ENCODE measurements around the gene DNAH10.

The DNAH10 gene, protein sequence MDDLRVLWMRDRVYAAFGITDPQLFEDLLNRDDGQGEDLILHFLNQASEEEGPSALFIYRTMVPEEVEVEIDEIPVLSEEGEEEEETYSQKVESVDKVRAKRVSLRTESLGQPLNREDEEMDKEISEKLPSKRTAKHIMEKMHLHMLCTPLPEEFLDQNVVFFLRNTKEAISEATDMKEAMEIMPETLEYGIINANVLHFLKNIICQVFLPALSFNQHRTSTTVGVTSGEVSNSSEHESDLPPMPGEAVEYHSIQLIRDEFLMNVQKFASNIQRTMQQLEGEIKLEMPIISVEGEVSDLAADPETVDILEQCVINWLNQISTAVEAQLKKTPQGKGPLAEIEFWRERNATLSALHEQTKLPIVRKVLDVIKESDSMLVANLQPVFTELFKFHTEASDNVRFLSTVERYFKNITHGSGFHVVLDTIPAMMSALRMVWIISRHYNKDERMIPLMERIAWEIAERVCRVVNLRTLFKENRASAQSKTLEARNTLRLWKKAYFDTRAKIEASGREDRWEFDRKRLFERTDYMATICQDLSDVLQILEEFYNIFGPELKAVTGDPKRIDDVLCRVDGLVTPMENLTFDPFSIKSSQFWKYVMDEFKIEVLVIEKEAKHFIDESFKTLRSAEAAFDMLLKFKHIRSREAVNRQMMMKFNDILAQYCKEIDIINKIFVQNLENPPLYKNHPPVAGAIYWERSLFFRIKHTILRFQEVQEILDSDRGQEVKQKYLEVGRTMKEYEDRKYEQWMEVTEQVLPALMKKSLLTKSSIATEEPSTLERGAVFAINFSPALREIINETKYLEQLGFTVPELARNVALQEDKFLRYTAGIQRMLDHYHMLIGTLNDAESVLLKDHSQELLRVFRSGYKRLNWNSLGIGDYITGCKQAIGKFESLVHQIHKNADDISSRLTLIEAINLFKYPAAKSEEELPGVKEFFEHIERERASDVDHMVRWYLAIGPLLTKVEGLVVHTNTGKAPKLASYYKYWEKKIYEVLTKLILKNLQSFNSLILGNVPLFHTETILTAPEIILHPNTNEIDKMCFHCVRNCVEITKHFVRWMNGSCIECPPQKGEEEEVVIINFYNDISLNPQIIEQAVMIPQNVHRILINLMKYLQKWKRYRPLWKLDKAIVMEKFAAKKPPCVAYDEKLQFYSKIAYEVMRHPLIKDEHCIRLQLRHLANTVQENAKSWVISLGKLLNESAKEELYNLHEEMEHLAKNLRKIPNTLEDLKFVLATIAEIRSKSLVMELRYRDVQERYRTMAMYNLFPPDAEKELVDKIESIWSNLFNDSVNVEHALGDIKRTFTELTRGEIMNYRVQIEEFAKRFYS (N-terminal part only)

DNA sequence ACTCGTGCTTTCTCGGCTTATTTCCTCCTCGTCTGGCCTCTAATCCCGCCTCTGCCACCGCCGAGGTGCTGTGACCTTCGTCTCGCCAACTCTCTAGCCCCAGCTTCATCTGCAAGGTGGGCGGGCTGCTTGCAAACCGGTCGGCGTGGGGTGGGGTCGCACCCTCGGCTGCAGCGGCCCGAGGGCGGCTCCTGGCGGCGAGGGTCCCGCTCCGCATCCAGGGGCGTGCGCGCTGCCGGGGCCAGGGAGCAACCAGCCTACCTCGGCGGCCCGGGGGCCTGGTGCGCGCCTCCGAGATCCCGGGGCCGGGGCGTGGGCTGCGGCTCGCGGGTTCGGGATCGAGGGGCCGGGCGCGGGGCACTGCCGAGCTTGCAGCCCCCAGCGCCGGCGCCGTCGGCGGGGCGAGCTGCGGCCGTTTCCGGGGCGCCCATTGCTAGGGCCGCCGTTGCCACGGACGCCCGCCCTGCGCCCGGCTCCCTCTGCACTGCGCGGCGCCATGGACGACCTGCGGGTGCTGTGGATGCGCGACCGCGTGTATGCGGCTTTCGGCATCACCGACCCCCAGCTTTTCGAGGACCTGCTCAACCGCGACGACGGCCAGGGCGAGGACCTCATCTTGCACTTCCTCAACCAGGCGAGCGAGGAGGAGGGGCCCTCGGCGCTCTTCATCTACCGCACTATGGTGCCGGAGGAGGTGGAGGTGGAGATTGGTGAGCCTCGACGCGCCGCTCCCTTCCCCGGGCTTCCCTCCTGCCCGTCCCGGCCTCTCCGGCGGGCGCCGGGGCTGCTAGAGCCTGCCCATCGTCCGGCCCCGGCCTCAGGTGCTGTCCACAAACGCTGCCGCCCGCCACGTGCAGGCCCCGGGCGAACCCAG, at the start of gene DNAH10:
Gene DNAH10 (plus strand): TSS at position 461 of the 874 bp plus-strand sequence. CDS start 36 bp downstream, at position 497.
- Histone ChIP-seq H3K4me3 (ENCODE audit: low read depth in 1 of 2, low read length in 2 of 2) (peak within 1 kb of the TSS; percentile 66 to 75), H3K27me3 (ENCODE audit: control insufficient read depth in 1 of 2, insufficient read depth in 2 of 2, low read length in 2 of 2) (no peaks in the 10 kb centered on the region), H3K9ac (ENCODE audit: low read depth in 1 of 2, low read length in 2 of 2) (no peak within 1 kb of the TSS), H3K9me3 (ENCODE audit: control insufficient read depth in 1 of 2, low read length in 2 of 2) (no peaks in the 10 kb centered on the region), H3K36me3 (ENCODE audit: control insufficient read depth in 1 of 2, insufficient read depth in 2 of 2, low read length in 2 of 2) (peaks cover 4 to 19% of the 10 kb centered on the region in 2 donors), H3K27ac (ENCODE audit: low read depth, low read length) (no peak within 1 kb of the TSS), H3K4me1 (ENCODE audit: control insufficient read depth in 1 of 2, insufficient read depth in 2 of 2, low read length in 2 of 2) (peaks cover 8 to 18% of the 10 kb centered on the region in 2 donors)

DNA sequence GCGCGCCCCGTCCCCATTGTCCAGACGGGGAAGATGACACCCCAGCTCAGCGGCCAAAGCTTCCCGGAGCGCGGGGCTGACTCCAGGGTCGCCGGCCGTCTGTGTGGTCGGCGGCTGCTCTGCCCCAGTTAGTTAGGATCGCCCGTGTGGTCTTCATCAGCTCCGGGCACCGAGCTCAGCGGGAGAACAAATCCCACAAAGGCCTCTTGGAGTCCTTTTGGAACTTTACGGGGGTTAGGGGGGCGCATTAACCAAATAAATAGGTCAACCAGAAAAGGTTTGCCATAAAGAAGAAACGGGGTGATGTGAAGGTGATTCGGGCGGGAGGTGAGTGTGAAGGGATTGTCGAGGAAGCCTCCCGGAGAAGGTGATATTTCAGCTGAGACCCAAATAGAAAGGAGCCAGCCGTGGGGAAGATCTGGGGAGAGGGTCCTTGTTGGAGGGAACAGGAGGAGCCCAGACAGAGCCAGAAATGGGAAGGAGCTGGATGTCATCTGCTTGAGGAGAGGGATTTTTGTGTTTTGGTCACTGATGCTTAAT, 49.3 kb upstream of the DNAH10 start:
- Histone ChIP-seq H3K27me3 (ENCODE audit: control insufficient read depth in 1 of 2, insufficient read depth in 2 of 2, low read length in 2 of 2) (no peaks in the 10 kb centered on the region), H3K9ac (ENCODE audit: low read depth in 1 of 2, low read length in 2 of 2) (peak overlapping the region; percentile 84 to 94), H3K4me1 (ENCODE audit: control insufficient read depth in 1 of 2, insufficient read depth in 2 of 2, low read length in 2 of 2) (peaks cover 16 to 30% of the 10 kb centered on the region in 2 donors), H3K36me3 (ENCODE audit: control insufficient read depth in 1 of 2, insufficient read depth in 2 of 2, low read length in 2 of 2) (no peaks in the 10 kb centered on the region), H3K27ac (ENCODE audit: low read depth, low read length) (no peak overlapping the region), H3K4me3 (ENCODE audit: low read depth in 1 of 2, low read length in 2 of 2) (peak overlapping the region; percentile 60 to 94), H3K9me3 (ENCODE audit: control insufficient read depth in 1 of 2, low read length in 2 of 2) (no peaks in the 10 kb centered on the region)

DNA sequence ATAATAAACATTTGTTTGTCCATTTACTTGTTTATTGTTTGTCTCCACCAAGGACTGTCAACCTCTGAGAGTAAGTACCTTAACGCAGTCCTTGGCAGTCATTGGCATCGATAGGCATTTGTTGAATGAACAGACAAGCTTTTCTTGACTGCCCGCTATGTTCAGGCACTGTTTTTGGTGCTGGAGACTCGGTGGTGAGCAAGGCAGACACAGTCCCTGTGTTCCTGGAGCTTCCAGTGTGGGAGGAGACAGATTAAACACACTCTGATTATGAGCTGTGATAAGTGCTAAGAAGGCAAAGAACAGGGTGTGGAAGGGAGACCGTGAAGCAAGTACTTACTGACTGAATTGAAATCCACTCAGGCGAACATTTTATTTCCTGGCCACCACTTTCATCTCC, 48.7 kb upstream of the DNAH10 start:
- Histone ChIP-seq H3K36me3 (ENCODE audit: control insufficient read depth in 1 of 2, insufficient read depth in 2 of 2, low read length in 2 of 2) (no peaks in the 10 kb centered on the region), H3K4me1 (ENCODE audit: control insufficient read depth in 1 of 2, insufficient read depth in 2 of 2, low read length in 2 of 2) (peaks cover 16 to 30% of the 10 kb centered on the region in 2 donors), H3K4me3 (ENCODE audit: low read depth in 1 of 2, low read length in 2 of 2) (peak overlapping the region; percentile 60 to 94), H3K9me3 (ENCODE audit: control insufficient read depth in 1 of 2, low read length in 2 of 2) (no peaks in the 10 kb centered on the region), H3K27me3 (ENCODE audit: control insufficient read depth in 1 of 2, insufficient read depth in 2 of 2, low read length in 2 of 2) (no peaks in the 10 kb centered on the region), H3K27ac (ENCODE audit: low read depth, low read length) (no peak overlapping the region), H3K9ac (ENCODE audit: low read depth in 1 of 2, low read length in 2 of 2) (peak overlapping the region; percentile 84 to 94)

DNA sequence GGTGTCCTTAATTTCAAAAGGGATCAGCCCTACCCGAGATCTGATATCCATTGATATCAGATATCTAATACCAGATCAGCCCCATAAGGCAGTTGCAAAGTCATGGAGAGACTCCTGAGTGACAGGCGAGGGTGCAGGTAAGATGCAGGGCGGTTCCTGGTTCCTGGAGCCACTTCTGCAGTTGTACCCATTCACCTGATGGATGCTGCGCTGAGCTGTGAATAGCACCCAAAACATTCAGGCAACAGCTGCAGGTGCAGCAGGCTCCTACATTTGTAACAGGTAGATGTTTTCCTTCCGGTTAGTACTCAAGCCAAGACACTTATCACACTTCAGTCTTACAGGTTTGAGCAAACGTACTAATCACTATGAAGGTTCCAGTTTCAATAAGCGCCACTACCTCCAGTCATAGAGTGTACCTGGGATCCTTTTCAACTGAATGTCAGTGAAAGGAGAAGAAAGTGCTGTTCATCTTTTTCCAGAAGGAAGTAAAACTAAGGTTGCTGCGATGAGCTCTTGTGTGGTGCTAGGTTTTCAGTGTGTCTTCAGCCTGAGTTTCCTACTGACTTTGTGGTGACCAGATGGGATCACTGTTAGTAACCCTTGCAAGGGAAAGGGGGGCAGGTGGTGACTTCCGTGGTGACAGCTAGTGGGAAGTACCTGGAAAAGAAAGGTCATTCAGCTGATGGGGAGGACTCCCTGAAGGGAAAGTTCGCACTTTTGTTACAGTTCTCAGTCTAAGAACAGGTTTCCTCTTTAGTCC, 48.1 kb upstream of the DNAH10 start:
- Histone ChIP-seq H3K27me3 (ENCODE audit: control insufficient read depth in 1 of 2, insufficient read depth in 2 of 2, low read length in 2 of 2) (no peaks in the 10 kb centered on the region), H3K27ac (ENCODE audit: low read depth, low read length) (no peak overlapping the region), H3K4me3 (ENCODE audit: low read depth in 1 of 2, low read length in 2 of 2) (peak overlapping the region; percentile 60 to 94), H3K9me3 (ENCODE audit: control insufficient read depth in 1 of 2, low read length in 2 of 2) (no peaks in the 10 kb centered on the region), H3K9ac (ENCODE audit: low read depth in 1 of 2, low read length in 2 of 2) (peak overlapping the region; percentile 84 to 94), H3K36me3 (ENCODE audit: control insufficient read depth in 1 of 2, insufficient read depth in 2 of 2, low read length in 2 of 2) (no peaks in the 10 kb centered on the region), H3K4me1 (ENCODE audit: control insufficient read depth in 1 of 2, insufficient read depth in 2 of 2, low read length in 2 of 2) (peaks cover 16 to 30% of the 10 kb centered on the region in 2 donors)

DNA sequence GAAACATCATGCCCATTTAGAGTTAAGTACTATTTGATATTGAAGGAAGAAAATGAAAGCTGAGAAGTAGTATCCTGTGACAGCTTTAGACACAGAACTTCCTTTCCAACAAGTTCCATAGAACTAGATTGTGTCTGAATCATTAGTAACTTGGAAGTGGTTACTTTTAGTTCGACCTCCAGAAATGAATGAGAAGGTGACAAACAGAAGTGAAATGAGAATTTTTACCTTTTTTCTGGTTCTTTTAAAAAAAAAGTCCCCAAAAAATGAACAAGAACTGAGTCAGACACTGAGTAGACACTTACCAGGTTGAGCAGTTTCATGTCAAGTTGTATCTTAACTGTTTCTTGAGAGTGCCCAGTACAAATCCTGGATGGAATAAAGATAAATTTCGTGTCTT, 46.9 kb upstream of the DNAH10 start:
- Histone ChIP-seq H3K27ac (ENCODE audit: low read depth, low read length) (no peak overlapping the region), H3K9me3 (ENCODE audit: control insufficient read depth in 1 of 2, low read length in 2 of 2) (no peaks in the 10 kb centered on the region), H3K27me3 (ENCODE audit: control insufficient read depth in 1 of 2, insufficient read depth in 2 of 2, low read length in 2 of 2) (no peaks in the 10 kb centered on the region), H3K9ac (ENCODE audit: low read depth in 1 of 2, low read length in 2 of 2) (no peak overlapping the region), H3K4me3 (ENCODE audit: low read depth in 1 of 2, low read length in 2 of 2) (no peak overlapping the region), H3K4me1 (ENCODE audit: control insufficient read depth in 1 of 2, insufficient read depth in 2 of 2, low read length in 2 of 2) (peaks cover 23 to 34% of the 10 kb centered on the region in 2 donors), H3K36me3 (ENCODE audit: control insufficient read depth in 1 of 2, insufficient read depth in 2 of 2, low read length in 2 of 2) (no peaks in the 10 kb centered on the region)

DNA sequence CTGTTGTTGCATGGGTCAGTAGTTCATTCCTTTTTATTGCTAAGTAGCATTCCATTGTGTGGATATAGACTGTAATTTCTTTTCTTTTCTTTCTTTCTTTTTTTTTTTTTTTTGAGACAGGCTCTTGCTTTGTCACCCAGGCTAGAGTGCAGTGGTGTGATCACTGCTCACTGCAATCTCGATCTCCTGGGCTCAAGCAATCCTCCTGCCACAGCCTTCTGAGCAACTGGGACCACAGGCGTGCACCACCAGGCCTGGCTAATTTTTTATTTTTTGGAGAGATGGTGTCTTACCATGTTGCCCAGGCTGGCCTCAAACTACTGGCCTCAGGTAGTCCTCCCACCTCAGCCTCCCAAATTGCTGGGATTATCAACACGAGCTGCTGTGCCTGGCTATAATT, 44.8 kb upstream of the DNAH10 start:
- Histone ChIP-seq H3K27me3 (ENCODE audit: control insufficient read depth in 1 of 2, insufficient read depth in 2 of 2, low read length in 2 of 2) (no peaks in the 10 kb centered on the region), H3K9ac (ENCODE audit: low read depth in 1 of 2, low read length in 2 of 2) (no peak overlapping the region), H3K27ac (ENCODE audit: low read depth, low read length) (no peak overlapping the region), H3K4me3 (ENCODE audit: low read depth in 1 of 2, low read length in 2 of 2) (no peak overlapping the region), H3K9me3 (ENCODE audit: control insufficient read depth in 1 of 2, low read length in 2 of 2) (no peaks in the 10 kb centered on the region), H3K36me3 (ENCODE audit: control insufficient read depth in 1 of 2, insufficient read depth in 2 of 2, low read length in 2 of 2) (peaks cover 0 to 7% of the 10 kb centered on the region in 2 donors), H3K4me1 (ENCODE audit: control insufficient read depth in 1 of 2, insufficient read depth in 2 of 2, low read length in 2 of 2) (peaks cover 25 to 29% of the 10 kb centered on the region in 2 donors)

DNA sequence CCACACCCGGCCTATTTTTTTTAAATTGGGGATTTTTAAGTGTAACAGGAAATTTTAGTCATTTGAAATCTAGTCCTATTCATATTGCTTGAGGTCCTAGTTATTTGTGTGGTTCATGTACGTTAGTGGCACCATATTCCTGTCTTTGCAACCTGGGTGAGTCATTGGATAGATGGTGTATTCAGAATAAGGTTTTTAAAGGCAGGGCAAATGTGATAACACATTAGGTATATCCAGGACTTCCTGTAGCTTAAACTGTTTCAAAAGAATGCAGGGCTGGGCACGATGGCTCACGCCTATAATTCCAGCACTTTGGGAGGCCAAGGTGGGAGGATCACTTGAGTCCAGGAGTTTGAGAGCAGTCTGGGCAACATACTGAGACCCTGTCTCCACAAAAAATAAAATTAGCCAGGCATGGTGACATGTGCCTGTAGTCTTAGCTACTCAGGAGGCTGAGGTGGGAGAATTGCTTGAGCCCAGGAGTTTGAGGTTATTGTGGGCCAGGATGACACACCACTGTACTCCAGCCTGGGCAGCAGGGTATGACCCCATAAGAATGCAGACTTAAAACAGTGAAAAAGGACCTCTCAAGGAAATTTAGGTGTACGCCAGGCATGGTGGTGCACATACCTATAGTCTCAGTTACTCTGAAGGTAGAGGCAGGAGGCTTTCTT, 41.8 kb upstream of the DNAH10 start:
- no peak overlapping the region for H3K4me3 ChIP-seq (ENCODE audit: low read depth in 1 of 2, low read length in 2 of 2)
- peaks cover 4 to 12% of the 10 kb centered on the region in 2 donors for H3K4me1 ChIP-seq (ENCODE audit: control insufficient read depth in 1 of 2, insufficient read depth in 2 of 2, low read length in 2 of 2)
- no peaks in the 10 kb centered on the region for H3K9me3 ChIP-seq (ENCODE audit: control insufficient read depth in 1 of 2, low read length in 2 of 2)
- H3K9ac ChIP-seq (ENCODE audit: low read depth in 1 of 2, low read length in 2 of 2), result no peak overlapping the region
- peaks cover 4 to 22% of the 10 kb centered on the region in 2 donors for H3K36me3 ChIP-seq (ENCODE audit: control insufficient read depth in 1 of 2, insufficient read depth in 2 of 2, low read length in 2 of 2)
- H3K27me3 ChIP-seq (ENCODE audit: control insufficient read depth in 1 of 2, insufficient read depth in 2 of 2, low read length in 2 of 2), result no peaks in the 10 kb centered on the region
- no peak overlapping the region for H3K27ac ChIP-seq (ENCODE audit: low read depth, low read length)

DNA sequence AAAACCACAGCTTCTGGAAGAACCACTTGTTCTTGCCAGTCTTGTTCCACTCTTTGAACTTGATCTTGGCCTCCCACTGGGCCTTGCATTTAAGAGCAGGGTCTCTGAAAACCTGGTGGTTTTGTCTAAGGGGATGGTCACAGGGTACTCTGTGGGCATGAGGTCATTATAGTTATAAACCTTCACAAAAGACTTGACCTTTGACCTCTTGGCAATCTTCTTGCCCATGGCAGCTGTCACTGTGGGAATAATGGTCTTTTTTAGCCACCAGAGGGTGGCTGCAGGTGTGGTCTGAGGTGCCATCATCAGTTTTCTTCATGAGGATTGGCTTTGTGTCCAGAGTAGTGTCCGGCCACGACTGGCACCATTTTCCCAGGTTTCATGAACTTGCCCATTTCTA, 40.9 kb upstream of the DNAH10 start:
- no peak overlapping the region for H3K4me3 ChIP-seq (ENCODE audit: low read depth in 1 of 2, low read length in 2 of 2)
- H3K36me3 ChIP-seq (ENCODE audit: control insufficient read depth in 1 of 2, insufficient read depth in 2 of 2, low read length in 2 of 2), result peaks cover 4 to 32% of the 10 kb centered on the region in 2 donors
- no peak overlapping the region for H3K27ac ChIP-seq (ENCODE audit: low read depth, low read length)
- H3K9me3 ChIP-seq (ENCODE audit: control insufficient read depth in 1 of 2, low read length in 2 of 2), result no peaks in the 10 kb centered on the region
- H3K9ac ChIP-seq (ENCODE audit: low read depth in 1 of 2, low read length in 2 of 2), result no peak overlapping the region
- peaks cover 4 to 12% of the 10 kb centered on the region in 2 donors for H3K4me1 ChIP-seq (ENCODE audit: control insufficient read depth in 1 of 2, insufficient read depth in 2 of 2, low read length in 2 of 2)
- H3K27me3 ChIP-seq (ENCODE audit: control insufficient read depth in 1 of 2, insufficient read depth in 2 of 2, low read length in 2 of 2), result no peaks in the 10 kb centered on the region

Data from duodenal mucosa (tissue), 2 donors.